Activated CD4-positive, CD25-positive, alpha-beta regulatory T cell (primary cell): ENCODE measurements around the gene COL6A2.
"Not testable (repeated sequence)": the region's sequence is repeated elsewhere in the genome, so short reads cannot be mapped to it uniquely, and the experiment has no call there.

Source experiments
- DNase-seq, 4 experiments: peaks; one replicate each; lab custom pipeline; 2025; lab: John Stamatoyannopoulos, UW

Gene COL6A2

DNA sequence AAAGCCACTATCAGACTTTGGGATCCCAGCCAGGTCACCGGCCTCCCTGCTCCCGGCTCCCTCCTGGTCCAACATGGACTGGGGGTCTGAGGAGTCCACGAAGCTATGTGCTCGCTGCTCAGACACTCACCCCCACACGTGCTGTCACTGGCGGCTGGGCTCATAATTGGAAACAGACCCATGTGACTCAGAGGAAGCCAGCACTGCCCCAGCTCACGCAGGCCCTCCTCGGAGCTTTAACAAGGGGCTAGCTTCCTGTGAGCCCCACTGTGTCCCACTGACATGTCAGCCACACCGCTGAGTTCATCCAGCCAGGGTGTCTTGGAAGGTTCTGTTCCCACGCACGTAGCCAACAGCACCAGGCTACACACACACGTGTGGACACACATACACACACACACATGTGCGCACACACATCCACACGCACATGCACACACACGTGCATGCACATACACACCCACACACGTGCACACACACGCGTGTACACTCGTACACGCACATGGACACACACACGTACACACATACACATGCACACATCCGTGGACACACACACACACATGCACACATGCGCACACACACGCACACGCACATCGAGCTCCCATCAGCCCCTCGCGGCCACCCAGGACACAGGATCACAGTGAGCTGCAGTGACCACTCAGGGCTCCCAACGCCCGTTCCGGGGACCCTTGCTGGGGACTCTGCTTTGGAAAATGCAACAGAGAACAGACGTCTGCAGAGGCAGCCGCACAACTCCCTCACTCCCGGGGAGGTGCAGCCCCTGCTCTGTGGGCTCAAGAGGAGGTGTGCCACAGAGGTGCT, 18.4 kb upstream of the COL6A2 start:
- DNase-seq: no peak

DNA sequence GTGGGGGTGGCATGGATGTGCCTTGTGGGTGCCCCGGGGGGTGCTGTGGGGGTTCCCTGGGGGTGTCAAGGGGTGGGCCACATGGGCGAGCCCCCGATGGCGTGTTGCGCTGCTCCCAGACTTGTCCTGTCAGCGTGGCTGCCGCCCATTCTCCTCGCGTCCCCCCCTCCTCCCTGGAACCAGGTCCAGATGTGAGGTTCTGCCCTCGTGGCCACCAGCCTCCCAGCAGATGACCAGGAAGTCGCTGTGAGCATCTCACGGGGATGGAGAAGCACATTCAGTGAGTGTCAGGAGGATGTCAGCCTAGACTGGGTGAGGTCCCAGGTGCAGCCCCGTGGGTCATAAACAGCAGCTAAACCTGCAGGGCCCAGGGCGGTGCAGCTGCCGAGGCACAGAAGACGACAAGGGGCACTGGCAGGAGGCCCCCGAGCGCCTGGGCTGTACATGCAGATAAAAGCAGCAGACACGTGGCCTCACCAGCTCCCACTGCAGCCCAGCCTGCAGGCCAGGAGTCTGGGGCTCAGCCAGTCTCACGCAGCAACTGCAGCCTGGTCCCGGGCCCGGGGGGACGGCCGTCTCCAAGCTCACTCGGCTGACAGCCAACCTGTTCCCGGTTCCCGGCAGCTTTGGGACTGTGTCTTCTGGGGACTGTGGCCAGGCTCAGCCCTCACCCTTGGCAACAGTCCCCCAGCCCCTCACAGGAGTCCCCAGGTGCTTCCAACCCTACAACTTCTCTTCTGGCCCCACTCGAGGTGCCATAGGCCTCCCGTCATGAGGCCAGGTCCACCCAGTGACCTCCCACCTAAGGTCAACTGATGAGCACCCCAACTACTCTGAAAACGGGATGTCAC, 17.5 kb upstream of the COL6A2 start:
- no peak for DNase-seq

DNA sequence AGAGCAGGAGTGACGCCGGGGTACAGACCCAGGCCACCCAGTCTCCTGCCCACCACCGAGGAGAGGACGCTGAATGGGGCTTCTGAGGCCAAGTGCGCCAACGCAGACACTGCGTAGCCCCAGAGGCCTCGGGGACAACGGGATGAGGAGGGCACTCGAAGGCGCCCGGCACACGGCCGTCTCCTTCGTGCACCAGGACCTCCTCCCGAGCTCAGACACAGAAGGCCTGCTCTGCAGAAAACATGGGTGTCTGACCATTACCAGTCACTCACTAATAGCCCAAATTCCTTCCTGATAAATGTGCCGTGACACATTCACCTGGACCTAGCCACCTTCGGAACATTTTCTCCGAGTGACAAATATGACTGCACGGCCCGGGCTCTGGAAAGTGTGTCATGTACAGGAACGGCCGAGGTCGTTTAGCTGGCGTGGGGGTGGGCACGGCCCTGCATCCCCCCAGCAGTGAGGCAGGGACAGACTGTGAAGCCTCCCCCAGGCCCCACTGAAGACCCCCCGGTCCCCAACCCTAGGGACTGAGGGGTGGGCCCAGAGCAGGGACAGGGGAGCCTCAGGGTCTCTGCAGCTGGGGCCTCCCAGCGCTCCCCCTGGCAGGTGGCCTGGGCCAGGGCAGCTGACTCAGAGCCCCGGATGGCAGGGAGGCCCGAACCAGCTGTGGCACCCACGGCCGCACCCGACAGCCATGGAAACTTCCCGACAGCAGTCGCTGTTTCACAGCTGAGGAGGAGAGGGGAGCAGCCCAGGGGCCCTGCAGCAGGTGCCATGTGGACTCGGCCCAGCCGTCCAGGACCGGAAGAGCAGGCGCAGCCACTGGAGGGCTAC, 16.7 kb upstream of the COL6A2 start:
- DNase-seq: no peak

DNA sequence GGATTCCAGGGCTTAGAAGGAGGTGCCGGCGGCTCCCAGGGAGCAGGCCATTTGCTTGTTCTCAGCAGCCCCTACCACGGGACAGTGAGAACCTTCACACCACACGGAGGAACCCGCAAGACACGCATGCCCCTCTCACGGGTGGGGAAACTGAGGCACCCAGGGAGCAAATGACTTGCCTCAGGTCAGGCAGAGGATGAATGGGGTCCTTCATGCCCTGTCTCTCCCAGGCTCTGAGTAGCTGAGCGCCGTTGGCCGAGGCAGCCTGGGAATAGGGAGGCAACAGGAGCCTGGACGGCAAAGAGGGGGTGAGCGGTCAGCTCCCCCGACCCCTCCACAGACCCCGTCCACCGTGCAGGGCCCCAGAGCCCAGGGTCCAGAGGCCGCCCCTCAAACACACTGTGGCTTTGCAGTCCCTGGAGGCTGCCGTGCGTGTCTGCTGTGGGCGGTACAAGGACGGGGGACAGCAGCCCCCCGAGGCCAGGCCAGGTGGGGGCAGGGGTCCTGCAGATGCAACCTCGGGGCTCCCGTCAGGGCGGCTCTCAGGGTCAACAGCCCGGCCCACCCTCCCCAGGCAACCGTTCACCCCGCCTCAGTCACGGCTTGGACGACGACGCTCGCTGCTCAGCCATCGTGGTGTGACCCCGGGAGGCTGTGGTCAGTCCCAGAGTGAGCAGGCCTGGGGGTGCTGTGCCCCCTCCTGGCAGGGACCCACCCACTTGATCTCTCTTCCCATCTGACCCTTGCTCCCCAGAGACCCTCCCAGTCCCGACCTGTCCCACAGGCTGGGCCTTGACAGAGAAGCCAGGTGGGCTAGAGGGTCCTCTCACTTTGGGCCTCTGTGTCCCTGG, 15.8 kb upstream of the COL6A2 start:
- DNase-seq: no peak

DNA sequence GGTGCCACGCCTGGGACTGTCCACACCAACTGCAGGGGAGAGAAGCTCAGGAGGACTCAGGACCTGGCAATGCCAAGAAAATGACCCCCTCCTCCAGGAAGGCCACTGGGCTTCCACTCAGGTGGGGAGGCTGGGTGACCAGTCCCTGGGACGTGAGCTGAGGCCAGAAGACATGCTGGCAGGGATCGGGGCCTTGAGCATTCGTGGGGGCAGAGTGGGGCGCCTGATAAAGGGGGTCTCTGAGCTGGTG, 15.3 kb upstream of the COL6A2 start:
- DNase-seq: no peak

DNA sequence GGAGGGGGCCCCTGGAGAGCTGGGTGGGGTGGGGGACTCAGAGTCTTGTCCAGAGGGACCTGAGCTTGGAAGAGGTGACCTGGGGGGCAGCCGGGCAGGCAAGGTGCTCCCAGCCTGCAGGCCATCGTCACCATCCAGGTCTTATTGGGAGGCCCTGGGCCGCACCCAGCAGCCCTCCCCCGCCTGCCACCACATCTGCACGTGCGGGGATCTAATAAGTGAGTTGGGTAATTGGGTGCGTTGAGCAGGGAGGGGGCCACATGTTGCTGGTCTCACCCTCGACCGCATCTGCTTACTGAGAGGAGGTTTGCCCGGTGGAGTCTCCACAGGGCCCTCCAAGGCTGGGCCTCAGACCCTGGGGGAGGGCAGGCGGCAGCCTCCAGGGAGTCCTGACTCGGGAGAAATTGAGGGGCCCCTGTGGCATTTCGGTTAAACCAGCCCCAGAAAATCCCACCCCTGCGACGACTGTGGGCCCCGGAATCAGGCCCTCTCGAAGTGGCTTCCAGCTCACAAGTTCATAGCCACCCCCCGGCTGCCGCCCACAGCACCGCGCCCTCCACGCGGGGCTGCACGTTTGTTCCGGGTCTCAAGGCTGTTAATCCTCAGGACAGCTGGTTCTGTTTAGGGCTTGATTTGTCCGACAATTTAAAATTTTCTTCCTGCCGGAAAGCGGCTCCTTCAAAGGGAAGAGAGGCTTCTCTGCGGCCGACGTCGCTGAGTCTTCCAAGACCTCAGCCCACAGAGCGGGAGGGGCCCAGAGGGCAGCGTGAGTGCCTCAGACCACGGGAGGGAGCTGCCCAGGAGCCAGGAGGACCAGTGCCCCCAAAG, 14.7 kb upstream of the COL6A2 start:
- DNase-seq: no peak

DNA sequence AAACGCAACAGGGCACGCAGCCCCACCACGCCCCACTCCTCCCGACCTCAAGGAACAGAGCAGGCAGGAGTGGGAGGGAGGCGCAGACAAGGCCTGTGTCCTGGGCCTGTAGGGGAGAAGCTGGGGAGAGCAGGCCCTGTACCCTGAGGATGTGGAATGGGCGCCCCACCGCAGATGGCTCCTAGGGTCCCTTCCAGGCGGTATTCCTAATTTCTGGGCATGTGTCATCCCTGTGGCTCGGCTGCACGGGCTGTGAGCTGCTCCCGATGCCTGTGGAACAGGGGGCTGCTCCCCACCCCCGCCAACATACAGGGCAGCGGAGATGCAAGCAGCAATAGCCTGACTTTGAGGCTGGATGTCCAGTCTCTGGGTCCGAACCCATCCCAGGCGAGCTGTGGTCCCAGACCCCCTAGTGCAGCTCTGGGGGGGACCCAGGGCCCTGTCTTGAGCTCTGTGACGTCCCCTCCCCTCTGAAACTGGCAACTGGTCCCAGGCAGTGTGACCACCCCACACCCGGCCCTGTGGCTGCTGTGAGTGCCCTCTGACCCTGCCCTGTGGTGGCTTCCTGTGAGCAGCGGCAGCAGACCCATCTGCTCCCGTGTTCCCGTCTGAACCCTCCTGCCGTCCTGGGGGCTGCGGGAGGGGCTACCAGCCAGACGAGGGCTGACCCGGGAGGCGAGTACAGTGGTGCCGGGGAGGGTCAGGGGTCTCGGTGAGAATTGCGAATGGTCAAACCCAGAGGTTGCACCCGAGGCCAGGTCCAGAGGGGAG, 13.9 kb upstream of the COL6A2 start:
- no peak for DNase-seq

DNA sequence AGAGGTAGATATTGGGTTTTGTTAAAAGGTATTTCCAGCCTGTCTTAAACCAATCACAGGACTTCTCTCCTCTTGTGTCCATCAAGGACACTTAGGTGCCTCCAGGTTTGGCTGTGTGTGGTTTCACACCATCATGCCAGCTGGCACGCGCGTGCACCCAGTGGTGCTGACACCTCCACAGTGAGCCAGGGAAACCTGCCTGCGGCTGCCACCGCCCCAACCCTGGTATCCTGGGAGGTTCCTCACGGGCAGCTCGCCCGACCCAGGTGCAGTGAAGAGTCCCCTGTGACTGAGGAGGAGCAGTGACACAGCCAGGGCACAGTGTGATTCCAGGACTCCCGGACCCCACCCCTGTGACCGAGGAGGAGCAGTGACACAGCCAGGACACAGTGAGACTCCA, 13.2 kb upstream of the COL6A2 start:
- DNase-seq: no peak

DNA sequence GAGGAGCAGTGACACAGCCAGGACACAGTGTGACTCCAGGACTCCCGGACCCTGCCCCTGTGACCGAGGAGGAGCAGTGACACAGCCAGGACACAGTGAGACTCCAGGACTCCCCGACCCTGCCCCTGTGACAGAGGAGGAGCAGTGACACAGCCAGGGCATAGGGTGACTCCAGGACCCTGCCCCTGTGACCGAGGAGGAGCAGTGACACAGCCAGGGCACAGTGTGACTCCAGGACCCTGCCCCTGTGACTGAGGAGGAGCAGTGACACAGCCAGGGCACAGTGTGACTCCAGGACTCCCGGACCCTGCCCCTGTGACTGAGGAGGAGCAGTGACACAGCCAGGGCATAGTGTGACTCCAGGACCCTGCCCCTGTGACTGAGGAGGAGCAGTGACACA, 12.7 kb upstream of the COL6A2 start:
- DNase-seq: not testable (repeated sequence)

DNA sequence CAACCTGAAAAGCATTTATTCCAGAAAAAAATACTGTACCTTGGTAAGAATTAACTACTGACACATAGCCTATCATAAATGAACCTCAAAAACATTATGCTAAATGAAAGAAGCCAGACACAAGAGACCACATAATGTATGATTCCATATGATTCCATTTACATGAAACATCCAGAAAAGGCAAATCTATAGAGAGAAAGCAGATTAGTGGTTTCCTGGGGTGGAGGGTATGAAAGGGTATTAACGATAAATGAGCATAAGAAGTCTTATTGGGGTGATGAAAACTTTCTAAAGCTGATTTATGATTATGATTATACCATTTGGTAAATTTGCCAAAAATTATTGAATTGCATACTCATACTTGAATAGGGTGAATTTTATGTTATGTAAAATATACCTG, 10.3 kb upstream of the COL6A2 start:
- DNase-seq: no peak

DNA sequence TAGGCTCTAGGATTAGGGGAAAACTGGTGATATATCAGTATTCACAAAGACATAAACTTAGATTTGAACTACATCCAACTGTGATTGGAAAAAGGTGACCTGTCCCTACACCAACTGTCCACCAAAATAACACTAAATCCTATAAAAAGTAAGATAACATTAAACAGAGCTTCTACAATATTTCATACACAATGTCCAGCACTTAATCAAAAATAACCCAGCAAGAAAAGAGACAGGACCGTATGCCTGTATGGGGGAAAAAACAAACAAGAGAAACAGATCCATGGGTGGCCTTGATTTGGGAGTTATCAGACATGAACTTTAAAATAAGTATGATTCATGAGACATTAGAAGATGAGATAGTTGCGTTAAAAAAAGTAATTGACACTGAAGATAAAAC, 9.7 kb upstream of the COL6A2 start:
- no peak for DNase-seq

DNA sequence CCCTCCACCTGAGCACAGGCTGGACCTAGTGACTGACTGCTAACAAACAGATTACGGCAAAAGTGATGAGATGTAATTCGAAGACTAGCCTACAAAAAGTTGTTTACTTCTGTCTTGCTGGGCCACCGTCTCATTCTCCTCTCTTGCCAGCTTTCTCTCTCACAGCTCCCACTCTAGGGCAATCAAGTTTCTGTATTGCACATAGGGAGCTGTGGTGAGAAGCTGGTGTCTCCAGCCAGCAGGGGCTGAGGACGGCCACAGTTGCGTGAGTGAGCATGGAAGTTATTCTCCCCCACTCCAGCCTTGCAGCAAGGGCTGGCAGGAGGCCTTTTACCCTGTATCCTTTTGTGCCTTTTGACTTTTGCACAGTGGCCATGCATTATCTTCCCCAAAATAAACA, 8.6 kb upstream of the COL6A2 start:
- no peak for DNase-seq

DNA sequence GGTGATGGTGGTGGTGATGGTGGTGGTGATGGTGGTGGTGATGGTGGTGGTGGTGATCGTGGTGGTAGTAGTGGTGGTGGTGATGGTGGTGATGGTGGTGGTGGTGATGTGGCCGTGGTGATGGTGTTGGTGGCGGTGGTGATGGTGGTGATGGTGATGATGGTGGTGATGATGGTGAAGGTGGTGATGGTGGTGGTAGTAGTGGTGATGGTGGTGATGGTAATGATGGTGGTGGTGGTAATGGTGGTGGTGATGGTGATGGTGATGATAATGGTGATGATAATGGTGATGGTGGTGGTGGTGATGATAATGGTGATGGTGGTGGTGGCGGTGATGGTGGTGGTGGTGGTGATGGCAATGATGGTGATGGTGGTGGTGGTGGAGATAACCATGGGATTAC, 6.8 kb upstream of the COL6A2 start:
- no peak for DNase-seq

DNA sequence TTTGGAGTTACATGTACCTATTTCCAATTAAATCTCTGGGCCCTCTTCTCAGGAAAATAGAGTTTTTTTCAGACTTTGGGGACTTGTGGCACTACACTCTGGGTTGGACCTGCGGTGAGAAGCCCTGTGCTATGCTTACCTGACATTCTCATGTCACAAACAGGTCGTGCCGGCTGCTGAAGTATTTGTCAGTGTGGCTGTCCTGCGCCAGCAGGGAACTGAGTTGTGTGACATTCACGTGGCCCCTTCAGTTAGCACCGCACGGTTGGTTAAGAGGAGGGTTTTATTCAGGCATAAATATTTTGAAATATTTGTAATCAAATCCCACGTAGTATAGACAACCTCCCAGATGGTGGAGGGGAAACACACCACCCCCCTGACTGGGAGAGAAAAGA, 6.3 kb upstream of the COL6A2 start:
- no peak for DNase-seq

DNA sequence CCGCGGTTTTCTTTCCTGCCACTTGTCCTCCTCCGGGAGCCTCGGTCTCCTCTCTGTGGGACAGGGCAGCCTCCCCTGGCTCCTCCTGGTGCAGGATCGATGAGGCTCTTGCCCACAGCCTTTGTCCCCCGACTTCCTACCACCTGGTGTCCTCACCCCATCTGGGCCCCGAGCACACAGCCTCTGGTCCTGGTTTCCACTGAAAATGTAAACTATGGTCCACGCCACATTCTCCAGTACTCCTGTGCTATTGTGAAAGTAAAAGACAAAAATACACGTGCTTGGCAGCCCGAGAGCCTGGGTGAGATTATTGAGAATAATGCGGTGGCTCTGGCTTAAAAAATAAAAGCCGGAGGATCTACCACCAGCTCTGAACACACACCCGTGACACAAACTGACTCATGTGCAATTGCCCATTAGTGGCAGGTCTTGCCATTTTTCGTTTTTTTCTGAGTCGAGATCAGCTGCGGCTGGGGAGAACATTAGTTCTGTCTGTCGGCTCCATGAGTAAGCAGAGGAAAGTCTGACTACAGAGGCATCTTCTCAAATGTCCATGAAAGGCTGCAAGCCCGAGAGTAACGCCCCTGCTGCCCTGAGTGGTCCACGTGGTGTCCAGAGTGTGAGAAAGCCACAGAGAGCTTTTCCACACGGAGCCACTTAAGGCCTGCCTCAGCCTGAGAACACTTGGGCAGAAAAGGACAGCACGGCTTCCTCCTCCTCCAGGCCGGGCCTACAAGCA, 5.7 kb upstream of the COL6A2 start:
- DNase-seq: no peak

DNA sequence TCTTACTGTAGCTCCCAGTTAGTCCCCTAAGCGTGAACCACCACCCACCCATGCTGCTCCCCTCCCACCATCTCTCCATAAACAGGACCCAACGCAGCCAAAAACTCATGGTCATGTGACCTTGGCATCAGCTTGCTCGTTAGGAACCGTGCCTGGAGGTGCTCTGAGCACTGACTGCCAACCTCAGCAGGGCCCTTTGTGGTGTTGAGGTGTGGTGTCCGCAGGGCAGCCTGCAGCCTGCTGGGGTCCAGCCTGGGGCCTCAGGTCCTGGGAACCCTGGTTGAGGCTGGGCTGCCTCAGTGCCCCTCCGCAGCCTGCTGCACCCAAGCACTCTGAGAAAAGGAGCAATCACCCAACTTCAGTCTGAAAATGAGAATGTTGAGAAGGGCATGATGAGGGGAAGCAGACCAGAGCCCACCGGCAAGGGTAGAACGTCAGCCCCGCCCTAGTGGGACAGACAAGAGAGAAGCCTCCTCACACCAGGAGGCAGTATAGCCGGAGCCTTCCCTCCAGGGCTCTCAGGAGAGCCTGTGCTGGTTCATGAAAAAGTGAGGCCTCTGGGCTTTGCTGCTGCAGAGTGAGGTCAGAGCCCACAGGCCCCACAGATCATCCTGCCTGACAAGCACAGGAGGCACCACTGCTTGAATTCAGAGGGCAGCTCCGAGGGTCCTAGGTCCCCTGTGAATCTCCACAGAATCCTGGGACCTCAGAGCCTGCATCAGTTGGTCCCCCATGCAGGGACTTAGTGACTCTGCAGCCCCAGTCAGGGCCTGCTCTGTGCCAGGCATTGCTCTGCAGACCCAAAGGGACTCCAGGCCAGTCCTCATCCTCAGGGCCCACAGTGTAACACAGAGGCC, 4.9 kb upstream of the COL6A2 start:
- DNase-seq: no peak

DNA sequence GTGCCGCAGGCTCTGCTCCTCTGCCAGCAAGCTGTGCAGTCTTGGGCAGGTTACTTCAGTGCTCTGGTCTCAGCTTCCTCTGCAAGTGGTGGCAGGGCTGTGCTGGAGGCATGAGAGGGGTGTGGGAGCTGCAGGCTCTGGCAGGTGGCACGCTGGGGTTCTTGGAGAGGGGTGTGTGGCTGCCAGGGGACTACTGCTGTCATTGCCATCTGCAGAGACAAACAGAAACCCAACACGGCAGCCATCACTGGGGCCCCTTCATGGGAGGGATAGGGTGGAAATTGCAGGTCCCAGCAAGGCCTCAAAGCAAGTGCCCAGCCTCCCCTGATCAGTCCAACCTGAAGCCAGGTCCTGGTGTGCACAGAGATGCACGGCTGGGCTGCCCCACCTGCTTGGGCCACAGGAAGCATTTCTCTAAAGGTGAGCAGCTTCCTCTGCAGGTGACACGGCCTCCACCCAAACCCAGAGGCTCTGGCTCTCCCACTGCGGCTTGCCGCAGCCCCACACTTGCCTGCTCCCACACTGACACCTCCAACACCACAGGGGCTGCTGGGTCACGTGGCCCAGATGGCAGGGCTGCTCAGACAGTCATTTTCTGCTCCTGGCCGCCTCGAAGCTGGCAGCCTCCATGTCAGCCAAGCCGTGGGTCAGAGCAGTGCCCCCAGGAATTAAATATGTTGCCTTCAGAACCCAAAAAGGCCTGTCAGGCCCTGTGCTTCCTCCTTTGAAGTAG, 4.1 kb upstream of the COL6A2 start:
- no peak for DNase-seq
